ENCODE results near the gene WNT11.
"Not testable (repeated sequence)": the region's sequence is repeated elsewhere in the genome, so short reads cannot be mapped to it uniquely, and the experiment has no call there.

The WNT11 gene

DNA sequence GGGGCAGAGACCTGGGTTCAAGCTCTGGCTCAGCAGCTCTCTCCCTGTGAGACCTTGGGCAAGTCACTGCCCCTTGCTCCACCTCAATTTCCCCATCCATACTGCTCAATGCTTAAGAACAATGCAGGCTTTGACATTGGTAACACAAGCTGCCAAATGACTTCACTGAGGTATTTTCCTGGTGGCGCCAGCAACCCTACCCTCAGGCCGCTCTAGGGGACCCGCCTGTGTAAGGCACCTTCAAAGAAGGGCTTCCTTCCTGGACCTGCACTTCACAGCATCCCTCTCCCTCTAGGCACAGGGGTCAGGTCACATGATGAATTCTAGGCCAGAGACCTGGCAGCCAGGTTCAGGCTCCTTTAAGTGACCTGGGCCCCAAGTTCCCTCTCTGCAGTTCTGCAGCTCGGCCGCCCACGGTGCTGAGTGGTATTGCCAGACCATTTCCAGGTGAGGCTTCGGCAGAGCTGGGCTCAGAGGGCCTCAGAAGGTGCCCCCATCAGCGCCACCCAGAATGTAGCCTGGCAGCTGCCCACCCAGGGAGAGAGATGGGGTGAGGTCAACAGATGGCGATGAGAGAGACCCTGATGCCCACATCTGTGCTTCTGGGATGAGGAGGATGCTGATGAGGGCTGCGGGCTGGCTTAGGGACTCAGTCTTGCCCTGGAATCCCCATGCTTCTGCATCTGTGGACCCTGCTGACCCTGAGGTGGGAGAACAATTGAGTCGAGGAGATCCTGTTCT lies 4.5 kb downstream of the WNT11 start:
- Histone ChIP-seq H3K27me3 (replicated peaks) (peaks cover 14% of the 10 kb centered on the region), H3K27ac (no peak overlapping the region), H3K36me3 (replicated peaks) (no peaks in the 10 kb centered on the region), H3K4me3 (ENCODE audit: low read depth, low read length) (no peak overlapping the region)
- DNase-seq: no peak
- no peak for TF ChIP-seq CTCF (IDR thresholded peaks at IDR 0.05; ENCODE audit: low read depth, low read length, missing control alignments)
- in situ Hi-C loops (cut with HindIII; ENCODE audit: low pct_ligation_motif_present, low sequenced_read_pairs): no loop called here

DNA sequence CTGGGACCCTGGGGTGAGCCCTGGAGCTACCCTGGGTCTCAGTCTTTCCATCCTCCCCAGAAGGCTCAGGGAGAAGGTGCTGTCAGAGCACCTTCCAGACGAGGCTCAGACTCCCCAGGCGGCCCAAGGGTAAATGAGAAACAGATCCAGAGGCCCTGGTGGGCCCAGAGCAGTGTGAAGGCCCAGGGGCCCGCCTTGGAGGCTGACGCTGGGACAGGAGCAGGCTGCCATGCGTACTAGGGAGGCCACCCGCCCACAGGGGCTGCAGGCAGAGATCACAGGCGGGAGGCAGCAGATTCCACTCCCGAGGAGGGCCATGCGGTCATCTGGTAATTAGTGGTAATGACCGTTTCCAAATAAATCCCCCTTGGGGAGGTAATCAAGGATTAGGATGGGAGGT lies 5.2 kb downstream of the WNT11 start:
- Histone ChIP-seq H3K27ac (no peak overlapping the region), H3K27me3 (replicated peaks) (peaks cover 8% of the 10 kb centered on the region)

GRCh38 chr11:76200006-76200940 lies 6.0 kb downstream of the WNT11 start:
- H3K36me3 ChIP-seq (replicated peaks): no peaks in the 10 kb centered on the region
- no peak overlapping the region for H3K4me3 ChIP-seq (ENCODE audit: low read depth, low read length)
- in situ Hi-C loops (cut with HindIII; ENCODE audit: low pct_ligation_motif_present, low sequenced_read_pairs): no loop called here
- no peak for DNase-seq
- H3K27me3 ChIP-seq (replicated peaks): no peaks in the 10 kb centered on the region
- no peak for TF ChIP-seq CTCF (IDR thresholded peaks at IDR 0.05; ENCODE audit: low read depth, low read length, missing control alignments)
- H3K27ac ChIP-seq: no peak overlapping the region

More for the DNA sequence above, 5.2 kb downstream of the WNT11 start:
- no peak for DNase-seq
- Histone ChIP-seq H3K36me3 (replicated peaks) (no peaks in the 10 kb centered on the region), H3K4me3 (ENCODE audit: low read depth, low read length) (no peak overlapping the region)
- no peak for TF ChIP-seq CTCF (IDR thresholded peaks at IDR 0.05; ENCODE audit: low read depth, low read length, missing control alignments)
- in situ Hi-C loops (cut with HindIII; ENCODE audit: low pct_ligation_motif_present, low sequenced_read_pairs): no loop called here

- DNase-seq: not testable (repeated sequence)
Measured at GRCh38 chr11:76198691-76199090, 7.6 kb downstream of the WNT11 start.

GRCh38 chr11:76197941-76198640 lies 8.2 kb downstream of the WNT11 start:
- H3K36me3 ChIP-seq (replicated peaks): no peaks in the 10 kb centered on the region
- no peak for TF ChIP-seq CTCF (IDR thresholded peaks at IDR 0.05; ENCODE audit: low read depth, low read length, missing control alignments)
- DNase-seq: no peak
- in situ Hi-C loops (cut with HindIII; ENCODE audit: low pct_ligation_motif_present, low sequenced_read_pairs): no loop called here
- H3K27me3 ChIP-seq (replicated peaks): no peaks in the 10 kb centered on the region
- no peak overlapping the region for H3K4me3 ChIP-seq (ENCODE audit: low read depth, low read length)
- no peak overlapping the region for H3K27ac ChIP-seq

More at GRCh38 chr11:76198691-76199090, 7.6 kb downstream of the WNT11 start:
- in situ Hi-C loops (cut with HindIII; ENCODE audit: low pct_ligation_motif_present, low sequenced_read_pairs); H3K36me3 ChIP-seq (replicated peaks); H3K27ac ChIP-seq; H3K4me3 ChIP-seq (ENCODE audit: low read depth, low read length); H3K27me3 ChIP-seq (replicated peaks): not testable (repeated sequence)

- no peak overlapping the region for H3K4me3 ChIP-seq (ENCODE audit: low read depth, low read length)
- TF ChIP-seq CTCF (IDR thresholded peaks at IDR 0.05; ENCODE audit: low read depth, low read length, missing control alignments): no peak
- no peaks in the 10 kb centered on the region for H3K27me3 ChIP-seq (replicated peaks)
- in situ Hi-C loops (cut with HindIII; ENCODE audit: low pct_ligation_motif_present, low sequenced_read_pairs): no loop called here
- H3K36me3 ChIP-seq (replicated peaks): no peaks in the 10 kb centered on the region
- no peak for DNase-seq
- no peak overlapping the region for H3K27ac ChIP-seq
Measured at GRCh38 chr11:76197332-76197731, 9.0 kb downstream of the WNT11 start.

Measured in brain microvascular endothelial cell (primary cell).